ENCODE results near the gene IL10.

IL10 gene

GRCh38 chr1:206772243-206772937 is at the start of gene IL10:
Gene IL10 (minus strand): TSS chr1:206772494. CDS start chr1:206772435, 59 bp downstream.
- no peak for DNase-seq

GRCh38 chr1:206821493-206821892 is 49.2 kb upstream of the IL10 start:
- DNase-seq = no peak

- no peak for DNase-seq
These were observed 44.3 kb upstream of the IL10 start for GRCh38 chr1:206816390-206817287.

GRCh38 chr1:206814716-206815341 is 42.5 kb upstream of the IL10 start:
- no peak for DNase-seq

- no peak for DNase-seq
These were observed 40.2 kb upstream of the IL10 start for GRCh38 chr1:206812471-206812870.

GRCh38 chr1:206809504-206810084 is 37.3 kb upstream of the IL10 start:
- DNase-seq = no peak

- DNase-seq = peak; percentile 38
These were observed 36.3 kb upstream of the IL10 start for GRCh38 chr1:206808615-206809014.

GRCh38 chr1:206805357-206805756 is 33.1 kb upstream of the IL10 start:
- DNase-seq = no peak

- no peak for DNase-seq
These were observed 32.0 kb upstream of the IL10 start for GRCh38 chr1:206804156-206804737.

- DNase-seq = peak; percentile 64
These were observed 31.0 kb upstream of the IL10 start for GRCh38 chr1:206803221-206803730.

GRCh38 chr1:206802401-206802800 is 30.1 kb upstream of the IL10 start:
- no peak for DNase-seq

GRCh38 chr1:206801467-206801866 is 29.2 kb upstream of the IL10 start:
- DNase-seq = no peak

GRCh38 chr1:206800891-206801290 is 28.6 kb upstream of the IL10 start:
- no peak for DNase-seq

GRCh38 chr1:206800411-206800810 is 28.1 kb upstream of the IL10 start:
- no peak for DNase-seq

GRCh38 chr1:206799311-206799710 is 27.0 kb upstream of the IL10 start:
- DNase-seq = no peak

GRCh38 chr1:206798384-206798996 is 26.2 kb upstream of the IL10 start:
- no peak for DNase-seq

GRCh38 chr1:206797534-206798383 is 25.5 kb upstream of the IL10 start:
- DNase-seq = peak; percentile 36

- no peak for DNase-seq
These were observed 24.7 kb upstream of the IL10 start for GRCh38 chr1:206796981-206797402.

- DNase-seq = no peak
These were observed 23.8 kb upstream of the IL10 start for GRCh38 chr1:206796116-206796515.

- peak; percentile 44 for DNase-seq
These were observed 22.1 kb upstream of the IL10 start for GRCh38 chr1:206794294-206794908.

GRCh38 chr1:206793620-206794019 is 21.3 kb upstream of the IL10 start:
- no peak for DNase-seq
